Measurements from ENCODE around the gene PRELP. TPM values are rescaled to one million over a fixed set of nuclear protein-coding genes. Genes with fewer than 3 reads are reported as not detected.

Gene PRELP
- total RNA-seq, 1 donor from 2014 or later: 128 TPM

GRCh38 chr1:203524152-203524551 lies 48.5 kb downstream of the PRELP start:
- no peaks in the 10 kb centered on the region for H3K27me3 ChIP-seq
- H3K4me1 ChIP-seq: peaks cover 26% of the 10 kb centered on the region

DNA sequence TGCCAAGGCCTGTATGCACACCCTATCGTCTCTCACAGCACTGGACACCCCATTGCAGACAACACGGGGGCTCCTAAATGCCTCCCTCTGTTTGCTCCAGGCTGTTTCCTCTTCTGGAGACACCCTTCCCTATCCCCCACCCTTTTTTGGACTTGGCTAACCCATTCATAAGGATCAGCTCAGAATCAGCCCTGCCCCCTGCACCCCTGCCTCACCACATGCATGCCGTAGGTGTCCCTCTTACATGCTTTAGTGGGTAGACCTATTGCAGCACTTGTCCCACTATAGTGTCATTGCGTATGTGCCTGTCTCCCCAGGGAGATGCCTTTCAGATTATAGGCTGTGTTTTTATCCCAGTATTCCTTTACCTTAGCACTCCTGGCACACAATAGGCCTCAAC lies 49.2 kb downstream of the PRELP start:
- Histone ChIP-seq H3K9me3 (no peaks in the 10 kb centered on the region), H3K27me3 (no peaks in the 10 kb centered on the region), H3K36me3 (no peaks in the 10 kb centered on the region), H3K4me3 (no peak overlapping the region), H3K4me1 (peaks cover 26% of the 10 kb centered on the region), H3K27ac (peak overlapping the region; percentile 22)
- intact Hi-C loops (cut with DNase I): no loop called here
- TF ChIP-seq POLR2AphosphoS5 (IDR thresholded peaks at IDR 0.05; ENCODE audit: insufficient read depth in 1 of 2, low read depth in 1 of 2) (no peak), POLR2A (IDR thresholded peaks at IDR 0.05) (no peak)
- TF ChIP-seq, protein P1, sequence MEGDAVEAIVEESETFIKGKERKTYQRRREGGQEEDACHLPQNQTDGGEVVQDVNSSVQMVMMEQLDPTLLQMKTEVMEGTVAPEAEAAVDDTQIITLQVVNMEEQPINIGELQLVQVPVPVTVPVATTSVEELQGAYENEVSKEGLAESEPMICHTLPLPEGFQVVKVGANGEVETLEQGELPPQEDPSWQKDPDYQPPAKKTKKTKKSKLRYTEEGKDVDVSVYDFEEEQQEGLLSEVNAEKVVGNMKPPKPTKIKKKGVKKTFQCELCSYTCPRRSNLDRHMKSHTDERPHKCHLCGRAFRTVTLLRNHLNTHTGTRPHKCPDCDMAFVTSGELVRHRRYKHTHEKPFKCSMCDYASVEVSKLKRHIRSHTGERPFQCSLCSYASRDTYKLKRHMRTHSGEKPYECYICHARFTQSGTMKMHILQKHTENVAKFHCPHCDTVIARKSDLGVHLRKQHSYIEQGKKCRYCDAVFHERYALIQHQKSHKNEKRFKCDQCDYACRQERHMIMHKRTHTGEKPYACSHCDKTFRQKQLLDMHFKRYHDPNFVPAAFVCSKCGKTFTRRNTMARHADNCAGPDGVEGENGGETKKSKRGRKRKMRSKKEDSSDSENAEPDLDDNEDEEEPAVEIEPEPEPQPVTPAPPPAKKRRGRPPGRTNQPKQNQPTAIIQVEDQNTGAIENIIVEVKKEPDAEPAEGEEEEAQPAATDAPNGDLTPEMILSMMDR (IDR thresholded peaks at IDR 0.05): no peak
- no peak for DNase-seq (ENCODE audit: extremely low spot score in 2 of 2)

More at GRCh38 chr1:203524152-203524551, 48.5 kb downstream of the PRELP start:
- TF ChIP-seq POLR2A (IDR thresholded peaks at IDR 0.05) (no peak), POLR2AphosphoS5 (IDR thresholded peaks at IDR 0.05; ENCODE audit: insufficient read depth in 1 of 2, low read depth in 1 of 2) (no peak)
- TF ChIP-seq, protein P1 (IDR thresholded peaks at IDR 0.05): no peak
- Histone ChIP-seq H3K36me3 (no peaks in the 10 kb centered on the region), H3K9me3 (no peaks in the 10 kb centered on the region), H3K4me3 (no peak overlapping the region), H3K27ac (peak overlapping the region; percentile 22)
- intact Hi-C loops (cut with DNase I): no loop called here
- DNase-seq (ENCODE audit: extremely low spot score in 2 of 2): no peak

DNA sequence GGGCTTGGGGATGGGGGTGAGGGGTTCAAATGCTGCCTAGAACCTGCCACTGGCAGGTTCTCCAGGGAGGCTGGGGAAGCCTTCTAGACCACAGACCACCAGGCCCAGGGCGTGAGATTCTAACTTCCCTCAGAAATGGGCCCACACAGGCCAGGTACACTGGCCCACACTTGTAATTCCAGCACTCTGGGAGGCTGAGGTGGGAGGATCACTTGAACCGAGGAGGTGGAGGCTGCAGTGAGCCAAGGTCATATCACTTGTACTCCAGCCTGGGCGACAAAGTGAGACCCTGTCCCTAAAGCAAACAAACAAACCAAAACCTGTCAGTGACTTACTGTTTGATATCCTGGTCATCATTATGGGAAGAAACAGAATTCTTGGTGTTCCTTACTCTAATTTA lies 50.1 kb downstream of the PRELP start:
- TF ChIP-seq, protein P1 (IDR thresholded peaks at IDR 0.05): no peak
- no peak for TF ChIP-seq POLR2AphosphoS5 (IDR thresholded peaks at IDR 0.05; ENCODE audit: insufficient read depth in 1 of 2, low read depth in 1 of 2)
- no peak for TF ChIP-seq POLR2A (IDR thresholded peaks at IDR 0.05)
- intact Hi-C loops (cut with DNase I): no loop called here
- DNase-seq (ENCODE audit: extremely low spot score in 2 of 2): no peak
- Histone ChIP-seq H3K9me3 (no peaks in the 10 kb centered on the region), H3K36me3 (no peaks in the 10 kb centered on the region), H3K27me3 (no peaks in the 10 kb centered on the region), H3K4me3 (no peak overlapping the region), H3K27ac (no peak overlapping the region), H3K4me1 (peaks cover 26% of the 10 kb centered on the region)

GRCh38 chr1:203526130-203526529 lies 50.5 kb downstream of the PRELP start:
- Histone ChIP-seq H3K27me3 (no peaks in the 10 kb centered on the region), H3K27ac (peak overlapping the region; percentile 7), H3K4me3 (no peak overlapping the region), H3K4me1 (peaks cover 22% of the 10 kb centered on the region), H3K9me3 (no peaks in the 10 kb centered on the region), H3K36me3 (no peaks in the 10 kb centered on the region)
- DNase-seq (ENCODE audit: extremely low spot score in 2 of 2): no peak
- intact Hi-C loops (cut with DNase I): no loop called here
- TF ChIP-seq POLR2AphosphoS5 (IDR thresholded peaks at IDR 0.05; ENCODE audit: insufficient read depth in 1 of 2, low read depth in 1 of 2) (no peak), POLR2A (IDR thresholded peaks at IDR 0.05) (no peak)
- TF ChIP-seq, protein P1 (IDR thresholded peaks at IDR 0.05): no peak

GRCh38 chr1:203526572-203526971 lies 51.0 kb downstream of the PRELP start:
- intact Hi-C loops (cut with DNase I): no loop called here
- Histone ChIP-seq H3K27me3 (no peaks in the 10 kb centered on the region), H3K9me3 (no peaks in the 10 kb centered on the region), H3K36me3 (no peaks in the 10 kb centered on the region), H3K4me3 (no peak overlapping the region), H3K27ac (peak overlapping the region; percentile 7), H3K4me1 (peaks cover 20% of the 10 kb centered on the region)
- TF ChIP-seq, protein P1 (IDR thresholded peaks at IDR 0.05): no peak
- TF ChIP-seq POLR2A (IDR thresholded peaks at IDR 0.05) (no peak), POLR2AphosphoS5 (IDR thresholded peaks at IDR 0.05; ENCODE audit: insufficient read depth in 1 of 2, low read depth in 1 of 2) (no peak)
- no peak for DNase-seq (ENCODE audit: extremely low spot score in 2 of 2)
